NT2/D1 (cell line): ENCODE measurements around the gene ODAD3.

Experiments
- YY1 ChIP-seq: IDR thresholded peaks from 2 replicates; pipeline ENCODE4 v1.6.1; 2011; ENCODE audit not compliant: insufficient read length, insufficient read depth
- ZNF274 ChIP-seq: IDR thresholded peaks from 2 replicates; pipeline ENCODE4 v1.6.1; 2011; ENCODE audit warnings: mild to moderate bottlenecking, low read depth, low read length

DNA sequence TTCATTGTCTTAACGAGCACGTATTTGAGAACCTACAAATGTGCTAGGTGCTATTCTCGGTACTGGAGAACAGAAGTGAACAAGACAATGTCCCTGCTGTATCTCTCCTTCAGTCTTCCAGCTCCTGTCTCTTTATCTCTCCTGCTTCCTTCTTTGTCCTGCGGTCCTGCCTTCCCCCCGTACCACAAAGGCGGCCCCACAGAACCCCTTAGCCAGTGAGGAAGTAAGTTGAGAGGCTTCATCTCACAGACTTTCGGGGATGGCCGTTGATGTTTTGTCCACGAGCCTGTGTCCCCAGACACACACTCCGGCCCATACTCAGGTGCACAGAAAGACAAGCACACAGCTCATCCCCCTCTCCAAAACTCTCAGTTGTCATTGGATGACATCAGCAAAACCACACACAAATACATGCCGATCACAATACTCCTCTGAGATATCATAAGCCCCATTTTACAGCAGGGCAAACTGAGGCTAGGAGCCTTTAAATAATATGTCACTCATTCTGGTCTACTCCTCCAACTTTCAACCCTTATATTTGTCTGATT lies 61.0 kb downstream of the ODAD3 start:
- TF ChIP-seq ZNF274: no peak
- no peak for TF ChIP-seq YY1
